Upper lobe of left lung (tissue), 6 donors: ENCODE results near the gene DAPK2. TPM values are rescaled to one million over a fixed set of nuclear protein-coding genes. Genes with fewer than 3 reads are reported as not detected.

ENCODE experiments used
- ATAC-seq, 2 donors: fragments of 200-7000 bp; cut with Tn5 transposase; one replicate each; pipeline ENCODE4 v1.9.1; 2022; ENCODE audit warnings: mild to moderate bottlenecking in 2 of 2, moderate library complexity in 2 of 2; ENCODE audit not compliant: low FRiP score in 2 of 2
- DNase-seq, 2 donors: peaks; one replicate each; pipeline ENCODE4 v3.0.0-alpha.2; 2019 to 2020
- H3K27ac ChIP-seq, 4 donors: fragments of 200-600 bp; sonication (generic); one replicate each; pipeline ENCODE4 v1.5.1; 2016 to 2019
- H3K27me3 ChIP-seq, 4 donors: fragments of 200-600 bp; sonication (generic); one replicate each; pipeline ENCODE4 v1.5.1; 2017 to 2019
- H3K36me3 ChIP-seq, 4 donors: fragments of 200-600 bp; sonication (generic); one replicate each; pipeline ENCODE4 v1.5.1; 2016 to 2019
- H3K4me1 ChIP-seq, 4 donors: fragments of 200-600 bp; sonication (generic); one replicate each; pipeline ENCODE4 v1.5.1; 2018 to 2019
- H3K4me3 ChIP-seq, 4 donors: fragments of 200-600 bp; sonication (generic); one replicate each; pipeline ENCODE4 v1.5.1; 2017 to 2019; ENCODE audit warnings: mild to moderate bottlenecking in 2 of 4, moderate library complexity in 1 of 4
- H3K9me3 ChIP-seq, 4 donors: fragments of 200-600 bp; sonication (generic); one replicate each; pipeline ENCODE4 v1.5.1; 2018 to 2019
- CTCF ChIP-seq, 6 experiments: fragments of 450-650 bp in 4 of 6; fragments of 200-600 bp in 2 of 6; sonication (generic) in 2 of 6; IDR thresholded peaks; one replicate each; pipeline ENCODE4 v1.5.1; 2016 to 2019; ENCODE audit warnings: antibody characterized with exemption in 6 of 6
- EP300 ChIP-seq, 4 donors: sonication (generic); formaldehyde crosslinking; IDR thresholded peaks; one replicate each; pipeline ENCODE4 v1.5.1; 2017; ENCODE audit warnings: antibody characterized with exemption in 4 of 4, control low read depth in 2 of 4
- POLR2A ChIP-seq, 4 donors: fragments of 450-650 bp; IDR thresholded peaks; one replicate each; pipeline ENCODE4 v1.5.1; 2016 to 2017; ENCODE audit warnings: antibody characterized with exemption in 4 of 4, mild to moderate bottlenecking in 2 of 4
- POLR2AphosphoS5 ChIP-seq, 2 donors: sonication (generic); formaldehyde crosslinking; IDR thresholded peaks; one replicate each; pipeline ENCODE4 v1.5.1; 2017; ENCODE audit warnings: antibody characterized with exemption in 2 of 2
- WGBS, 2 donors: methylation state at CpG; one replicate each; pipeline ENCODE4 v1.1.5; 2017 to 2018; 5-methylcytosine and 5-hydroxymethylcytosine counted together
- total RNA-seq, 6 donors: library from RNA; depleted of rRNA in 4 of 6; stranded (reverse); fragments of >200 nt in 4 of 6; gene quantifications; one replicate each; pipeline versions ENCODE4 v1.1.0 to v1.2.1, GENCODE V29; 2016 to 2021
- donor health status: DM: no; HTN: no; CAD: no; lungs with moderate emphysema.
- donor health status: DM: no; HTN: yes; CAD: no; lungs with severe emphysema.

Gene DAPK2
- total RNA-seq, 6 donors from 2014 or later = 58.3 to 270 (median 136) TPM

- peak in 1 of 4 donors; percentile 17 for TF ChIP-seq POLR2A (IDR thresholded peaks at IDR 0.05)
- TF ChIP-seq EP300 (IDR thresholded peaks at IDR 0.05) = no peak
- TF ChIP-seq POLR2AphosphoS5 (IDR thresholded peaks at IDR 0.05) = no peak
- TF ChIP-seq CTCF (IDR thresholded peaks at IDR 0.05) = no peak
- peak overlapping the region; percentile 31 to 73 (median 56) for H3K27ac ChIP-seq
- DNase-seq = peak in 1 of 2 donors; percentile 75
- H3K4me3 ChIP-seq = no peak overlapping the region
- WGBS, 2 donors = 21 to 53% methylated on average over 7 of the region's 7 CpGs
- H3K4me1 ChIP-seq = peaks cover 27 to 43% (median 41%) of the 10 kb centered on the region in 4 donors
- H3K9me3 ChIP-seq = no peaks in the 10 kb centered on the region
- ATAC-seq = peak in 1 of 2 donors; percentile 37
- no peaks in the 10 kb centered on the region for H3K27me3 ChIP-seq
- no peaks in the 10 kb centered on the region for H3K36me3 ChIP-seq
Observed at GRCh38 chr15:63899193-63899592, 147.1 kb downstream of the DAPK2 start.

GRCh38 chr15:63896336-63897115 lies 149.8 kb downstream of the DAPK2 start:
- peak overlapping the region; percentile 10 to 46 (median 43) for H3K27ac ChIP-seq
- H3K9me3 ChIP-seq = no peaks in the 10 kb centered on the region
- DNase-seq = peak in 1 of 2 donors; percentile 57
- no peak overlapping the region for H3K4me3 ChIP-seq
- H3K27me3 ChIP-seq = no peaks in the 10 kb centered on the region
- 43 to 51% methylated on average over 14 to 15 of the region's 15 CpGs for WGBS, 2 donors
- TF ChIP-seq CTCF (IDR thresholded peaks at IDR 0.05) (no peak), POLR2A (IDR thresholded peaks at IDR 0.05) (no peak), POLR2AphosphoS5 (IDR thresholded peaks at IDR 0.05) (peak; percentile 46 to 50), EP300 (IDR thresholded peaks at IDR 0.05) (peak in 1 of 4 donors; percentile 28)
- H3K4me1 ChIP-seq = peaks cover 28 to 61% (median 54%) of the 10 kb centered on the region in 4 donors
- peak in 1 of 2 donors; percentile 58 for ATAC-seq
- H3K36me3 ChIP-seq = no peaks in the 10 kb centered on the region

- H3K27me3 ChIP-seq = no peaks in the 10 kb centered on the region
- no peak for ATAC-seq
- peaks cover 31 to 69% (median 58%) of the 10 kb centered on the region in 4 donors for H3K4me1 ChIP-seq
- H3K27ac ChIP-seq = peak overlapping the region in 1 of 4 donors; percentile 46
- H3K36me3 ChIP-seq = no peaks in the 10 kb centered on the region
- TF ChIP-seq POLR2AphosphoS5 (IDR thresholded peaks at IDR 0.05) = no peak
- TF ChIP-seq POLR2A (IDR thresholded peaks at IDR 0.05) = no peak
- TF ChIP-seq CTCF (IDR thresholded peaks at IDR 0.05) = no peak
- TF ChIP-seq EP300 (IDR thresholded peaks at IDR 0.05) = no peak
- DNase-seq = peak in 1 of 2 donors; percentile 19
- H3K9me3 ChIP-seq = no peaks in the 10 kb centered on the region
- no peak overlapping the region for H3K4me3 ChIP-seq
- WGBS, 2 donors = 59 to 98% methylated on average over 6 to 8 of the region's 8 CpGs
Observed at GRCh38 chr15:63895787-63896218, 150.5 kb downstream of the DAPK2 start.

GRCh38 chr15:63895194-63895593 lies 151.1 kb downstream of the DAPK2 start:
- Histone ChIP-seq H3K36me3 (no peaks in the 10 kb centered on the region), H3K4me1 (peaks cover 31 to 69% (median 58%) of the 10 kb centered on the region in 4 donors), H3K27me3 (no peaks in the 10 kb centered on the region), H3K9me3 (no peaks in the 10 kb centered on the region), H3K4me3 (no peak overlapping the region), H3K27ac (no peak overlapping the region)
- ATAC-seq (no peak), DNase-seq (no peak)
- WGBS, 2 donors = 54 to 78% methylated on average over 6 of the region's 6 CpGs
- TF ChIP-seq CTCF (IDR thresholded peaks at IDR 0.05) (no peak), POLR2AphosphoS5 (IDR thresholded peaks at IDR 0.05) (no peak), POLR2A (IDR thresholded peaks at IDR 0.05) (no peak), EP300 (IDR thresholded peaks at IDR 0.05) (no peak)
